A549 treated with GW870086 at 1 μM for 4 hours (cell line): ENCODE data around the gene ANKRD39. TPM values are rescaled to one million over a fixed set of nuclear protein-coding genes. Genes with fewer than 3 reads are reported as not detected.

Experiments
- total RNA-seq: library from RNA; stranded (reverse); fragments of 200-300 nt; extraction: Qiagen RNA extraction; gene quantifications from 5 replicates; pipeline ENCODE4 v1.2.3, GENCODE V29; 2022; ENCODE audit warnings: low read depth

The ANKRD39 gene
- 20.1 to 21.5 TPM (median 21.0 TPM) in 5 replicates for total RNA-seq

GRCh38 chr2:96857667-96858372 is at the start of gene ANKRD39:
Gene ANKRD39 (minus strand): TSS chr2:96858016. CDS start chr2:96857987, 29 bp downstream.

DNA sequence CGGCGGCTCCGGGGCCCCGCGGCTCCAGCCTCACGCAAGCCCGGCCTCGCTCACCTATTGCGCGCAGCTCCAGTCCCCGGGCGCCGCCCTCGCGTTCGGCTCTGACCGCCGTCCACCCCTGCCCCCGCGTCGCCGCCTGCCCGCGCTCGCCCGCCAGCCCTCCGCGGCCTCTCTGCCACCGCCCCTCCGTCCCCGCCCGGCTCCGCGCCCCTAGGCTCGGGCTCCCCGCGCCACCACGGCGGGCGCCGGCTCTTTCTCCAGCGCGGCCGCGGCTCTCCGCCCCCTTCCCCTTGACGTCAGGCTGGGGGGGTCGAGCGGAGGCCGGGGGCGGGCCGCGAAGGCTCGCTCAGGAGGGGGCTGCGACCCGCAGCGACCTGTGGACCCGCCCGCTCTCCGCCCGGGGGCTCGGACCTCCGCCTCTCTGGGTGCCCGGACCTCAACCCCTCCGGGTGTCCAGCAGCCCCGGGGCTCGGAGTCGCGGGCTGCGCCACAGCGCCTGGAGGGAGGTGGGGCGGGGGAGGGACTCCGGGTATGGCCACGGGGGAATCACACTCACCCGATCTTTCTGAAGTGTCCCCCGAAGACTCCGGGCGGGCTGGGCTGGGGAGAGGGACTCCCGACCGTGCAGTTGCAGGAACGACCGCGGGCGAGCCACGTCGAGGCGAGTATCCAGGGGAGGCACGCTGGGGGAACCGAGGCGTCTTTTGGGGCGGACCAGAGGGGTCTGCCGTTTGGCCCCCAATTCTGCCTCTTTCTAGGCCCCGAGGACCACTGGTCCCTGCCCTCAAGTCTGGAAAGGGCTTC is 12.2 kb upstream of the ANKRD39 start, which contains the start of gene SEMA4C:
TSS of gene SEMA4C (minus strand) at position 259 of the 804 bp plus-strand sequence. CDS start 2,194 bp downstream, outside the sequence.

GRCh38 chr2:96843538-96844268 is 14.1 kb downstream of the ANKRD39 start, which contains the start of gene ANKRD23:
Gene ANKRD23 (minus strand): TSS chr2:96844021. CDS start chr2:96843992, 29 bp downstream.

GRCh38 chr2:96816127-96816835 is 41.5 kb downstream of the ANKRD39 start, which contains the start of gene CNNM3:
Gene CNNM3 (plus strand): TSS chr2:96816268. CDS start chr2:96816278, 10 bp downstream.

Other genes with a start within 250 kb of the ANKRD39 start
- gene KANSL3, start 219.7 kb downstream of the ANKRD39 start, total RNA-seq: 19.6 to 26.2 TPM (median 23.4 TPM) in 5 replicates
- gene FER1L5, start 215.3 kb downstream of the ANKRD39 start, total RNA-seq: not detected in 5 replicates
- 18.9 to 21.6 TPM (median 21.5 TPM) in 5 replicates for gene LMAN2L, start 118.0 kb downstream of the ANKRD39 start, total RNA-seq
- gene CNNM4, start 97.1 kb downstream of the ANKRD39 start, total RNA-seq: 9.6 to 12.6 TPM (median 11.6 TPM) in 5 replicates
- 8.4 to 12.9 TPM (median 10.9 TPM) in 5 replicates for gene CNNM3, start 41.7 kb downstream of the ANKRD39 start, total RNA-seq
- gene ANKRD23, start 14.0 kb downstream of the ANKRD39 start, total RNA-seq: 1.4 to 2.9 TPM (median 2.2 TPM) in 5 replicates
- 14.0 to 22.4 TPM (median 20.1 TPM) in 5 replicates for gene SEMA4C, start 12.1 kb upstream of the ANKRD39 start, total RNA-seq
- not detected in 5 replicates for gene FAM178B, start 128.6 kb upstream of the ANKRD39 start, total RNA-seq
- gene FAHD2B, start 236.9 kb upstream of the ANKRD39 start, total RNA-seq: 10.4 to 11.9 TPM (median 11.6 TPM) in 5 replicates